Lower leg skin (tissue), 3 donors: ENCODE results near the gene ELOVL5.

Experiments used
- POLR2A ChIP-seq, 2 donors: fragments of 450-650 bp; IDR thresholded peaks; one replicate each; pipeline ENCODE4 v1.6.1; 2016 to 2017; ENCODE audit warnings: antibody characterized with exemption in 2 of 2, mild to moderate bottlenecking in 1 of 2, moderate library complexity in 1 of 2
- TF ChIP-seq, protein P1 (sequence below), 3 donors: fragments of 450-650 bp; IDR thresholded peaks; one replicate each; pipeline ENCODE4 v1.5.1; 2016; ENCODE audit warnings: antibody characterized with exemption in 3 of 3, mild to moderate bottlenecking in 3 of 3, moderate library complexity in 2 of 3

DNA sequence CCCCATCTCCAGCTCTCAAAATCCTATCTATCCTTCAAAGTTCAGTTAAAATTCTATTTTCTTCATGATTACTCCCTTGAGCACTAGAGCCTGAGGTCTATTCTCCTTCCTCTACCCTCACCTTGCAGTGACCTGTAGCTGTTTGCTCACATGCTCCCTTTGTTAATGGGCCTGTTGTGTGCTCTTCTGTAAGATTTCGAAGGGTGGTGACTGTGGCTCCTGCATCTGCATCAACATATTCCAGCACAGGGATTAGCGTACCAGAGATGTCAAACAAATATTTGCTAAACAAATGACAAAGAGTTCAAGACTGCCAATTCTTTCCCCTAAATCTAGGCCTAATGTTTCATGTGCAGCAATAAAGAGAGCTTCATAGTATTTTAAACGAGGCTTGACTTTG lies 69.5 kb downstream of the ELOVL5 start:
- TF ChIP-seq POLR2A (IDR thresholded peaks at IDR 0.05): no peak
- TF ChIP-seq, protein P1, sequence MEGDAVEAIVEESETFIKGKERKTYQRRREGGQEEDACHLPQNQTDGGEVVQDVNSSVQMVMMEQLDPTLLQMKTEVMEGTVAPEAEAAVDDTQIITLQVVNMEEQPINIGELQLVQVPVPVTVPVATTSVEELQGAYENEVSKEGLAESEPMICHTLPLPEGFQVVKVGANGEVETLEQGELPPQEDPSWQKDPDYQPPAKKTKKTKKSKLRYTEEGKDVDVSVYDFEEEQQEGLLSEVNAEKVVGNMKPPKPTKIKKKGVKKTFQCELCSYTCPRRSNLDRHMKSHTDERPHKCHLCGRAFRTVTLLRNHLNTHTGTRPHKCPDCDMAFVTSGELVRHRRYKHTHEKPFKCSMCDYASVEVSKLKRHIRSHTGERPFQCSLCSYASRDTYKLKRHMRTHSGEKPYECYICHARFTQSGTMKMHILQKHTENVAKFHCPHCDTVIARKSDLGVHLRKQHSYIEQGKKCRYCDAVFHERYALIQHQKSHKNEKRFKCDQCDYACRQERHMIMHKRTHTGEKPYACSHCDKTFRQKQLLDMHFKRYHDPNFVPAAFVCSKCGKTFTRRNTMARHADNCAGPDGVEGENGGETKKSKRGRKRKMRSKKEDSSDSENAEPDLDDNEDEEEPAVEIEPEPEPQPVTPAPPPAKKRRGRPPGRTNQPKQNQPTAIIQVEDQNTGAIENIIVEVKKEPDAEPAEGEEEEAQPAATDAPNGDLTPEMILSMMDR (IDR thresholded peaks at IDR 0.05): no peak
